ENCODE results near the gene IRF5.

IRF5 gene

DNA sequence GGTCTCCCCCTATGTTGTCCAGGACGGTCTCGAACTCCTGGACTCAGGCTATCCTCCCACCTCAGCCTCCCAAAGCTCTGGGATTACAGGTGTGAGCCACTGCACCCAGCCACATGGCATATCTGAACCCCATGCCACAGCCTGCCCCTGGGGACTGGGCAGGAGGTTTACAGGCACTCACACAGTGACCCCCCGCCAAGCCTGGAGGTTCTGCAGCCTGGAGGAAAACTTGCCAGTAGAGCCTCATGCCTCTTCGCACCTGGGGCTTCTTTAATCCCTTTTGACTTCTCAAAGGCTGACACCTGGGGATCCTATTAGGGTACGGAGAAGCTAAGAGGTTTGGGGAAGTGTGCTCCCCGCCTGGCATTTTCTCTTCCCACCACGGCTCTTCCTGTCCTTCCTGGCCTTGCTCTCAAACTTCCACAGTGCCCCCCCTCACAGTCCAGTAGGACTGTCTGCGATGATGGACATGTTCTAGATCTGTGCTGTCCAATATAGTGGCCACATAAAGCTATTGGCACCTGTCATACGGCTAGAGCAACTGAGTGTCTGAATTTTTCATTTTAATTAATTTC is 15.8 kb upstream of the IRF5 start:
- DNase-seq: no peak

DNA sequence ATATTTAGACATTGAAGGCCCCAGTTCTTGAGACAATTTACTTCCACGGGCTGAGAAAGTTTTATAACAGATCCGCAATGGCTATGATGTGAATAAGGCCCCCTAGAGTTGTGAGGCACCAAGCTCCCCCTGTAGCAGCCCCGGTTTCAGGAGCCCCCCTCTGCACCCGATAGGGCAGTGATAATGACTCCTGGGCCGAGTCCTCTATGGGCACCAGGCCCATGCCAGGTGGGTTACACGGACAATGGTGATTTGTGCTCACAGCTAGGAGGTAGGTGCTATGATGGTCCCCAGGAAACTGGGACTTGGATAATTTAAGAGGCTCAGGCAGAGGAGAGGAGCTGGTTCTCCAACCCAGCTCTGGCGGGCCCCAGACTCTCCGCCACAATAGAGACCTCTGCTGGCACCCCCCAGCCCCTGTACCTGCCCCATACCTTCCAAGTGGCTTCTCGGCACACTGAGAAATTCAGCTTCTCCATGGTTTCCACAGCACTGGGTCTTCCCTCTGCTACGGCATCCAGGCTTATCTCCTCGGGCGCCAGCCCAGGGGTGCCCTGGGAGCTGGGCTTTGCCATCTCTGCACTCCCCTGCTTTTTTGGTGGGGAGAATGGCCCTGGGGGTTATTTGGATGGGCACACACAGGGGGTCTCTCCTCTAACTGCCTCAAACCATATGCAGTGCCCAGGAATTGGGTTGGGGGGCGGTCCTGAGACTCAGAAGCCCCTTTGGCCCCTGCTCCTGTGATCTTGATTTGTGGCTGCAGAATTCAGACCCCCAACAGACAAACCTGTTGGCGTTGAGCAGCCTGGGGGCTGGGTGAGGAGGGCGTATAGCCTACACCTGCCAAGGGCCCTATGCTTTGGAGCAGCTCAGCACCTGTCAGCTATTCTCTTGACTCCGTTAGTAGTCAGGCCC is 15.0 kb upstream of the IRF5 start:
- DNase-seq: no peak

DNA sequence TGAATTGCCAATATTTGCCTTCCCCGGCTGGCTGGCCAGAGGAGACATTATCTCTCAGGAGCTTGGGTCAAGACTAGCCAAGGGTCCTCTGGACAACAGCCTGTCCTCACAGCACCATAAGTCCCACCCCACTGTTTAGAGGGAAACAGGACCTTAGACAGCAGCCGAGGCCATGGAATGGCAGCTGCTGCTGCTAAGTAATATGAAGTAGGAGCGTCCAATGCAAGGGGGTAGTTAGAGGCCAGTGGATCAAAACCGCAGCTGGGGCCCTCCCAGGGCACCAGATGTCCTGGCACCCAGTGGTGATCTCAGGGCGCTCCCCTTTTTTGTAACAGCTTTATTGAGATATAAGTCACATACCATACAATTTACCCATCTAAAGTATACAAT is 14.3 kb upstream of the IRF5 start:
- DNase-seq: no peak

DNA sequence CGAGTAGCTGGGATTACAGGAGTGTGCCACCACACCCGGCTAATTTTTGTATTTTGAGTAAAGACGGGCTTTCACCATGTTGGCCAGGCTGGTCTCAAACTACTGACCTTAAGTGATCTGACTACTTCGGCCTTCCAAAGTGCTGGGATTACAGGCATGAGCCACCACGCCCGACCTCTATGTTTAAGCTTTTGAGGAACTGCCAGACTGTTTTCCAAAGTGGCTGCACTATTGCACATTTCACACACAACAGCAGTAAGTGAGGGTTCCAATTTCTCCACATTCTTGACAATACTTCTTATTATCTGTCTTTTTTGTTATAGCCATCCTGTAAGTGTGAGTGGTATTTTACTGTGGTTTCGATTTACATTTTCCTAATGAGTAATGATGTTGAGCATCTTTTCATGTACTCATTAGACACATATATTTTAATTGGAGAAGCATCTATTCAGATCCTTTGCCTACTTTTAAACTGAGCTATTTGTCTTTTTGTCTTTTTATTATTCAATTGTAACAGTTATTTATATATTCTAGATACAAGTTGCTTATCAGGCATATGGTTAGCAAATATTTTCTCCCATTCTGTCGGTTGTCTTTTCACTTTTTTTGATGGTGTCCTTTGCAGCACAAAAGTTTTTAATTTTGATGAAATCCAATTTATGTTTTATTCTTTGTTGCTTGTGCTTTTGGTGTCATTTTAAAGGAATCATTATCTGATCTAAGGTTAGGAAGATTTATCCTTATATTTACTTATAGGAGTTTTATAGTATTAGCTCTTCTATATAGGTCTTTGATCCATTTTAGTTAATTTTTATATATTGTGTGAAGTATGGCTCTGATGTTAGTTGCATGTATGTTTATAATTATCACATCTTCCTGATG is 12.8 kb upstream of the IRF5 start:
- no peak for DNase-seq

DNA sequence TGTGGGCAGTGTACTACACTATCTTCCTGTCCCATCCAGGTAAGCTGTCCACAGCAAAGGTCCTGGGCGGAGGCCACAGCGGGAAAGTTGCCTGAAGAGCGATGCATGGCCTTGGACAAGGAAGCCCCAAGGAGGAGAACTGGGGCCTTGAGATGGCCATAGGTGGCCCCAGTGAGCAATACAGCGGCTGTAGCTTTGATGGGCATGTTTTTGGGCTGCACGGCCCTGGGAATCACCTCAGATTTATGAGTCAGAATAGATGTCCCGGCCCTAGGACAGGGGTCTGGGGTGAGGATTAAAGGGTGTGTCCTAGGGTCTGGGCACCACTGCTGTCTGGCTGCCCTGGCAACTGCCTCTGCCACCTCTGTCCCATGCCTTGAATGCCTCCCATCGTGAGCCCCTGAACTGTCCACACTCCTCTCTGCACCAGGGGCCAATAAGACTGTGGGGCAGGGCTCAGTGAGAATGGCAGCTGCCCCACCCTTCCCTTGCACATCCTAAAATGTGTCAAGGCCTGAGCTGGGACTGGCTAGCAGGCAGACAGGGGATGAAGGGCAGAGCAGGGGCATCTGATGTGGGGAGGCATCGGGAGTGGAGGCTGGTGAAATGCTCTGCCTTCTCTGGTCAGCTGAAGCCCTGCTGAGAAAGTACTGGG is 9.4 kb upstream of the IRF5 start:
- no peak for DNase-seq

DNA sequence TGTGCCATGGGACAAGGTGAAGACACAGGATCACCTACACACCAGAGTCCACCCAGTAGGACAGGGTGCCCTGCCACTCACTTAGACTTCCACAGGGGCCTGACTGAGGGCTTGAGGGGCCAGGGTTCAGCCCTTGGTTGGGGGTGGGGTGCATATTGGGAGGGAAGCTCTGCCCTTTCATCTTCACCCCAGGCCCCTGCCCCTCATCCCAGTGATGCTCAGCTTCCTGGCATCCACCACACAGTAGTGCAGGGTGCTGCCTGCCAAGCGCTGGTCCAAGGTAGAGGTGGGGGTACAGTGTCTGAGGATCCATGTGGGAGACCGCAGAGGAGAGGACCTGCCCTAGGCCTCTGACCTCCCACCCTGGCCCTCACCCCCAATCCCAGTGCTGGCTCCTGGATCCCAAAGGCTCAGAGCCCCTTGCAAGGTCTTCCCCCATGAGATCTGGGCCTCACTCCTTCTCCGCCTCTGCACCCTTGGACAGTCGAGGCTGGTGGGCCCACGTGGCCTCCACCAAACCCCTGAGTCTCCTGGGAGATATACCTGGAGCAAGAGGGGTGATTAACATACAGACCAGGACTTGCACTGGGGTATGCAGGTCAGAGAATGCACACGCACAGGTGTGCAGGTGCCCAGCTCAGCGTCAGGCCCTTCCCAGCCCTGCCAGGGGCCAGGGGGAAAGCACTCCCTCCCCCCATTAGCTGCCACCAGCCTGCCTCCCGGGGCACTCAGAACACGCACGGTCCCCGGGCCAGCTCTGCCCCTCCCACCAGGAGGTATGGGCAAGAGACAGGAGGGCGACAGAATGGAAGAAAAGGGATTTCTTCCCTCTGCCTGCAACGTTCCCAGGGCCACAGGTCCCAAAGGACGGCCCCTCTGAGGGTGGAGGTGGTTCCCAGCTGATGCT is 8.6 kb upstream of the IRF5 start:
- DNase-seq: no peak

DNA sequence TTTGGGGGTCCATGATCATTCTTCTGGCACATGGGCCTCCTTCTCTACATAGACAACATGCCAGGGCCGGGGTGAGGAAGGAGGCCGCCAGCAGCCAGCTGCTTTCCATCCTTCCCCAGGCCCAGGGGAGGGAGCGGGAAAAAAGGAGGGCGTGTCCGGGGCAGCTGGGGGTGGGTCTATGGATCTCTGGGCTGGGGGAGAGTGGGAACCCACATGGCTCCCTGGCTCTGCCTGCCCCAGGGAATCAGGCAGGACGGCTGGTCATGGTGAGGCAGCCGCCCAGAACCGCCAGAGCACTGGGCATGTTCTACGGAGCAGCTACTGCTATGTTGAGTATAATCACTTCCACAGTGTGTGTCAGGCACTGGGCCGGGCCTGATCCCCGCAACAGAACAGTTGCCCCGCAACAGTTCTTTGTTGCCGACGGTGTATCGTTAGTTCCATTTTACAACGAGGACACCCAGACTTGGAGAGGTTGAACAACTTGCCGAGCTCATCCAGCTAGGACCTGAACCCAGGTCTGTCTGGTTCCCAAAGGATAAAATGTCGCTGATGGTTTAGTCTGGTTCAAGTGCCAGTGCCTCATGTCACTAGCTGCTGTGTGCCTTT is 6.4 kb upstream of the IRF5 start:
- no peak for DNase-seq

DNA sequence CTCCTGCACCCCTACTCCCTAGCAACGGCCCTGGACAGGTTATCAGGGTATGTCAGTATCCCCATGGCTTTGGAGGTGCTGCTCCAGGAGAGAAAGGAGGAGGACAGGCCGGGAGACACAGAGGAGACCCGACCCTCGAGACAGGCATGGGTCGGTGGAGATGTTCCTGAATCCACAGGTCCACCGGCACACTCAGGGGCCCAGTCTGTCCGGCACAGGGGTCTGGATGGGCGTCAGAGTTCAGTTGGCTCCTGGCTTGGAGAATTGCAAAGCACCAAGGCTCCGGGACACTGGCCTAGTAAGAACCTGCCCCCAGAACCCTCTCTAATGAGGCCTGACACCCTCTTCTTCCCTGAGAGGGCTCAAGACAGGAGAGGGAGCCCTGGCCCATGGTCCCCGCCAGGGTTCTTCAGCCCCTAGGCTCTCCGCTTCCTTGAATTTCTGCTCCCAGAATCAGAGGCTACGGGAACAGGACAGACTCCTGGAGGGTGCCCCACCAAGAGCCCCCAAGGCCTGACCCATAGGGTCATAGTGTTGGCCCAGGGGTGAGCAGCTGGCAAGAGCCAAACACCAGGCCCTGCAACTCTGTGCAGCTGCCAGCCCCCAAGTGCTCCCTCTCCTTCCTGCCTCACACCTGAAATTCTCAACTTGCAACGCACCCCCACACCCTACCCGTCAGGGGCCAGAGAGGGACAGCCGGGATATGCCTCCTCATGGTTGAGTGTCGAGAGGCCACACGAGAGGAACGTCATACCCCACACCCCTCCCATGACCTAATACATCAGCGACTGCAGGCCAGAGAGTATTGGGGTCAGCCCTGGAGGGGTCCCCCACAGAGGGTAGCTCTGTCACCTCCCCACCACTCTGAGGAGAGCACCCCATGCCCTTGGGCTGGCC is 5.5 kb upstream of the IRF5 start:
- no peak for DNase-seq

DNA sequence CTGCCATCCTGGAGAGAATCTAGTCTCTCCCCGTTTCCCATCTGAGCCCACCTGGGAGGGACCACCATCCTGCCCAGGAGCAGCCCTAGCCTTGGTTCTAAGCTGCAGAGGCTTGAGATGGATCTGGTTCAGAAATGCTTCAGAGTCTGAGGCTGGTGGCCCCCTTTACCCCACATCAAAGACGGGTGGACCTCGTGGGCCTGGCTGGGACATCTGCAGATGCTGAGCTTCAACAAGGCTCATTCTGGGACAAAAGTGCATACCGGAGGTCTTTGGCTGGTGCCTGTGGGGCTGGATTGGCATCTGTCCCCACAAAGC is 4.9 kb upstream of the IRF5 start:
- DNase-seq: no peak

DNA sequence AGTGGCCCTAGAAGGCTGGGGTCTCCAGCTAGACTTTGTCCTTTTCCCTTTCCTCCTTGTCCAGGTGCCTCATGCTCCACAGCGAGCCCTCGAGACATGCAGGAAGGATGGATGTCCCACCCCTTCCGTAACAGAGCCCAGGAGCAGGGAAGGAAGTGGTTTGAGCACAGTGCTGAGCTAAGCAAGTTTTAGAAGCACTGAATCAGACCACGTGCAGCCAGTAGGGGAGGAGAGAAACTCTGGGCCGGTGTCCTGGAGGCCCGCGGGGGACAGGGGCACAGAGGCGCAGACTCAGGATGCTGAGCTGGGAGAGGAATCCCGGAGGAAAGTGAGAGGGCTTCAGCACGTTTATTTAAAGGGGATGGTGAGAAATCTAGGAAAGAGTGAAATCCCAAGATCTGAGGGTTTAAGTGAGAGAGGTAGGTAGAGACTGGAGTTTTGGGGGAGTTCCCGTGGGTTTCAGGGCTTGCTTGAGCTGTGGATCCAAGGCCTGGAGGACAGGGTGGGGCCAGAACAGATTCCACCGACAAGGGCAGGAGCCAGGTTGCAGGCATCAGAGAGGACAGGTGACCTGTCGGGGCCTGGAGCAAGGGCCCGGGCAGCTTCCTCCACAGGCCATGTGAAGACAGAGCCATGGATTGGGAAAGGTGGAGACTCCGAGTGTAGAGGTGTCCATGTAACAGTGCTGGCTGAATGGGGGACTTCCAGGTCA is 4.4 kb upstream of the IRF5 start:
- peak; percentile 59 for DNase-seq

DNA sequence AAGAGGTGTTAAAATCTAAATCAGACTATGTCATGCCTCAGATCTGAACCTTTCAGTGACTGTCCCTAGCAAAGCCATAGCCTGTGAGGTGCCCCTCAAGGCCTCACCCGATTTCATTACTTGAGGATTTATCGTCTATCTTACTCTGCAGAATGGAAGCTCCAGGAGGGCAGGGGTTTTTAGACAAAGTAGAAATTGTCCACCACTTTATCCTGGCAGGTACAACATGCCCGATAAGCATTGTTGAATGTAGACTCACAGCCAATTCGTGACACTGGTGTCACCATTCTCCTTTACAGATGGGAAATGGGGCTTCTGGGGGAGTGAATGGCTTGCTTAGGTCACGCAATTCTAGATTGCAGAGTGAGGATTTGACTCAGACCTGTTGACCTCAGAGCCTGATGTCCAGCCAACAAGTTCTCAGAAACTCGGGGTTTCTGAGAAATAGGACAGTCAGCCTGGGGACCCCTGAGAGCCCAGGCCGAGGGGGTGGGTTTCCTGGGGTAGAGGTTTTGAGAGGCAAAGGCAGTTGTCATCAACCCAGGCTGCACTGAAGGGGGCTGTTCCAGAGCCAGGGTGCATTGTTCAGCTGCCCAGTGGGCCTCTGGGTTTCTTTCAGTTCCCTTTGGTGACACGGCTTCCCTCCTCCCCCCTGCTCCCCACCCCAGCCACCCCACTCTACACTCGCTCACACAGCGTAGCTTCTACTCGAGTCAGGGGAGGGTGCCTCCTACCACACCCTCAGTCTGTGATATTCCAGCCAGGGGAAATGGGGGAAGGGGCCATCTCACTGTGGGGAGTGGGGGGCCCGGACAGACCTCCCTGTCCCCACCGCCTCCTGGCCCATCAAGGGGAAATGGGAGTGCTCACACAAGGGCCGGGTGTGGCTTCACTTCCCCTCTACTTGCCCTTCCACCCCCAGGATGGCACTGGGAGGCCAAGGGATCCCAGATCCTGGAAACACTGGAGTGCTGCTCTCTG is 3.1 kb upstream of the IRF5 start:
- peak; percentile 57 for DNase-seq

DNA sequence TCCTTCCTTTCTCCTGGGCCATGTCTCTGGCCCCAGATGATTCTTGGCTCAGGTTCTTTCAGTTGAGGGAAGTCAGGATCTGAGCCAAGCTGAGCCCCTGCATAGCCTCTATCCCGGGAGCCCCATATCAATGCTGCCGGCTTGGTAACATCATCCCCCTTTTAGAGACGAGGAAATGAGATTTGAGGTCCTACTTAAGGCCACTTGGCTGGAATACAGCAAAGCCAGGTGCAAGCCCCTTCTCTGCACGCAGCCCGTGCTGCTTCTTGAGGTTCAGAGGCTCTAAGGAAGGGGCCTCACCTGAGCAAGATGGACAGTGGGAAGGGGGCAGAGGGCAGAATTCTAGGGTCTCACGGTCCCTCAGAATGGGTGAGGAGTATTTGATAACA is 2.4 kb upstream of the IRF5 start:
- no peak for DNase-seq

DNA sequence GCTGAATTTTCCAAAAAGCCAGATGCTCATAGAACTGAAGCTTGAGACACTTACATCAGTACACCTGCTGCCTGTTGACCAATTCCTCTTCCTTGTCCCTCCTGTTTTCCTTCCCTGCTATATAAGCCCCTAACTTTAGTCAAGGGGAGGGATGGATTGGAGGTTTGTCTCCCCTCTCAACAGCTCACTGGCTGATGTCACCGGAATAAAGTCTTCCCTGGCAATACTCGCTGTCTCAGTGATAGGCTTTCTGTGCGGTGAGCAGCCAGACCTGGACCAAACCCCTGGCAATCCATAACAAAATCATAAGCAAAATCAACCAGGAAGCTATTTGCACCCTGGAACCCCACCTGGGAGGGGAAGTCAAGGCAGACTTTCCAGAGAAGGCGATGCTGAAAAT is 929 bp upstream of the IRF5 start:
- DNase-seq: no peak

DNA sequence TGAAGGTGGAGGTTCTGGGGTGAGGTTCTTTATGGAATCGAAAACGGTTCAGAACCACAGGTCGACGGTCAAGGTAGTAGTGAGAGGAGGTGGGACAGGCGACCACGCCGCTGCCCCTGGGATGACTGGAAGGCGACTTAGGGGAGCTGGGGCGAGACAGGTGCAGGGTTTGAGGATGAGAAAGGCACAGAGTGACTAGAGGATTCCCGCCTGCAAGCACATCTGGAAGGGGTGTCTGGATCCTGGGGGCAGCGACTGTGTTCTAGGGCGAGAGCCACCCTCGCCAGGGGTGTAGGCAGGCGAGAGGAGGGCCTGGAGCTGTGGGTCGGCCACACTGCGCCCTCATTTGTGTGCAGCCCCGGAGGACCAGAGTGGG is 468 bp upstream of the IRF5 start:
- no peak for DNase-seq

DNA sequence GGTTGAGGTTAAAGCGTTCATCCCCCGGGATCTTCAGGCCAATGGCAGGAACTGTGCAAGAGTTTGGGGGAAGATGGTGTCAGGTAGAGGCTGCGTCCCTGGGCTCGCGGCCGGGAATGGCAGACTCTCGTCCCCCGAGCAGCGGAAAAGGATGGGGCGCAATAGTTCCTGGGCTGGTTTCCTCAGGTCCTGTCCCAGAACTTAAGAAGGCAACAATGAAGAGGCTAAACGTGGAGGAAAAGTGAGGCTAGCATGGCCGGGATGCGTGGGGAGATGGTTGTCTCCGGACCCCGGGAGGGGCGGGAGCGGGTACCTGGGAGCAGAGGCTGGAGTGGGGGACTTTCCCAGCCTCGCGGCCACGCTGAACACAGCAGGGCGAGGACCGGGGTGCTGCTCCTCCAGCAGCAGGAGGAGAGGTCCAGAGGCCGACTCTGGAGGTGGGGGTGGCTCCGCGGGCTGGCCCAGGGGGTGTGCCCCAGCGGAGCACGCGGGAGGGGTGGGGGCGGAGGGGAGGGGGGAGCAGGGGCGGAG is 882 bp downstream of the IRF5 start:
- DNase-seq: peak; percentile 32

DNA sequence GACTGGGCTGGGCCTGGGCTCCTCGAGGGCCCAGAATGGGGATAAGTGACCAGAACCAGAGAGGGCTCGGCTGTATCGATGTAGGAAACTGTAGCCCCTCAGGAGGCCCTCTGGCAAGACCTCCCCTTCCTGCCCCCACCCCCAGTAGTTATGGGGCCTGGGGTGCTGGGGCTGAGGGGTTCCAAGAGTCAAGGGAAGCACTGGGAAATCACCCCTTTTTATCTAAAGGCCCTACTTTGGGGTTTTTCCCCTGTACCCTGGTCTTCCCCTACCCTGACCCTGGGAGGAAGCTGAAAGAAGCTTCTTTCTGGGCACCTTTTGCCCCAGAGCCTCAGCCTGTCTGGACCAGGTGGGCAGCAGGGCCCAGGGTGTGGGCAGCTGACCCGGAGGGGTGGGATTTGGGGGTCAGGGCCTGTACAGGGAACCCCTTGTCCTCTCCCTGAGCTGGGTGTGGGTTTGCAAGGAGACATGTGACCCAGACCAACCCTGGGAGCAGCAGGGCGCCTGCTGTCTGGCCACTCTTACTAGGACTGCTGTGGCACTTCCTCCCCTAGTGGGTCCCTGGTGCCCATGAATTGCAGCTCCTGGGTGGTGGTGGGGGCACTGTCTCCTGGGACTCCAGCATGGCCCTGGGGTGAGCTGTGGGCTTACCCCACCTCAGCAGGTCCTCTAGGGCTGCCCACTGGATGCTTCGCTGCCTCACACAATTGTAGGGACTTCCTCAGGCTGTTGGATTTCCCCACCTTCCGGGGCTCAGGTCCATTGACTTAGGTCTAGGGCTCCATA is 1.5 kb downstream of the IRF5 start:
- DNase-seq: peak; percentile 45

DNA sequence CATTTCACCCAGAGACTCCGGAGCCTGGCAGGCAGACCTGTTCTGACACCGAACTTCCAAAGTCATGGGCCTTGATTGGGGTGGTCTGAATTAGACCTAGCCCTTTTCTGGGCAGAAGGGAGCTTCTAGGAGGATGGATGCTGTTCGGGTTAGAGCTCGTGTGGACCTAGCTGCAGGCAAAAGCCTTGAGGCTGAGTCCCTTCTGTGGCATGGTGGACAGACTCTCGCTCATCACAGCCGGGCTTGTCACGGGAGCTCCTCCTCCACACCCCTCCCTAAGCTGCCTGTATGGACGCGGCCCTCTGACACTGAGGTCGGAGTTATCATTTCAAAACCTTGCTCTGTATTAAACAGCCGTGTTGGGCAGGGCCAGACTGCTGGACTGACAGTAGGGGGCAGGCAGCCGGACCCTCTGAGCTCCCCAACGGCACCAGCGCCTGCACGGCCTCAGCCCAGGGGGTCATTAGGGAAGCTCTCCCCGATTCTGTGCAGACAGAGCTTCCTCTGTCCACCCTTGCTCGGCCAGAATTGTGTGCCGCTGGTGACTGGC is 2.2 kb downstream of the IRF5 start:
- DNase-seq: peak; percentile 27

Data from CD4-positive, alpha-beta T cell treated with Interferon gamma for 1 hour (primary cell).